H9 (cell line): Measurements from ENCODE around the gene STK32C. TPM values are rescaled to one million over a fixed set of nuclear protein-coding genes. Genes with fewer than 3 reads are reported as not detected.

Source experiments
- DNase-seq: peaks from one replicate; pipeline ENCODE4 v3.0.0-alpha.2; 2017
- H2AFZ ChIP-seq: one replicate; pipeline ENCODE4 v1.6.1; 2013; ENCODE audit warnings: mild to moderate bottlenecking, low read length, control low read depth, moderate library complexity
- H2AK5ac ChIP-seq: 2 replicates; pipeline ENCODE4 v1.6.1; 2013; ENCODE audit warnings: low read length, control low read depth, mixed read lengths; ENCODE audit not compliant: insufficient read length
- H2BK120ac ChIP-seq: one replicate; pipeline ENCODE4 v1.6.1; 2013; ENCODE audit warnings: low read depth, mild to moderate bottlenecking, low read length, control low read depth, inconsistent platforms; ENCODE audit not compliant: poor library complexity, severe bottlenecking
- H2BK12ac ChIP-seq: 2 replicates; pipeline ENCODE4 v1.6.1; 2013; ENCODE audit warnings: low read length, control low read depth, mixed read lengths, low read depth; ENCODE audit not compliant: insufficient read length
- H2BK15ac ChIP-seq: 2 replicates; pipeline ENCODE4 v1.6.1; 2013; ENCODE audit warnings: low read depth, low read length, control low read depth
- H2BK20ac ChIP-seq: one replicate; pipeline ENCODE4 v1.6.1; 2013; ENCODE audit warnings: low read depth, mild to moderate bottlenecking, low read length, control low read depth, inconsistent platforms; ENCODE audit not compliant: poor library complexity, severe bottlenecking
- H2BK5ac ChIP-seq: 2 replicates; pipeline ENCODE4 v1.6.1; 2013; ENCODE audit warnings: low read length, control low read depth, mixed read lengths; ENCODE audit not compliant: insufficient read length
- H3K14ac ChIP-seq: 2 replicates; pipeline ENCODE4 v1.6.1; 2013; ENCODE audit warnings: low read length, control low read depth; ENCODE audit not compliant: insufficient read depth
- H3K18ac ChIP-seq: 2 replicates; pipeline ENCODE4 v1.6.1; 2013; ENCODE audit warnings: low read depth, mild to moderate bottlenecking, mixed read lengths, low read length, control low read depth; ENCODE audit not compliant: insufficient read length
- H3K23ac ChIP-seq: 2 replicates; pipeline ENCODE4 v1.6.1; 2013; ENCODE audit warnings: low read length, control low read depth, mixed read lengths, low read depth; ENCODE audit not compliant: insufficient read length
- H3K23me2 ChIP-seq: 2 replicates; pipeline ENCODE4 v1.6.1; 2013; ENCODE audit warnings: low read depth, mild to moderate bottlenecking, mixed read lengths, low read length, control low read depth; ENCODE audit not compliant: insufficient read length, poor library complexity, severe bottlenecking
- H3K27ac ChIP-seq: 2 replicates; pipeline ENCODE4 v1.5.1; 2013; ENCODE audit warnings: low read length, control low read depth, mixed read lengths, low read depth; ENCODE audit not compliant: insufficient read length
- H3K27me3 ChIP-seq: 2 replicates; pipeline ENCODE4 v1.6.1; 2013; ENCODE audit warnings: low read length, control low read depth, inconsistent platforms; ENCODE audit not compliant: insufficient read depth
- H3K4ac ChIP-seq: 2 replicates; pipeline ENCODE4 v1.6.1; 2013; ENCODE audit warnings: low read depth, mild to moderate bottlenecking, control low read depth, inconsistent platforms, low read length, moderate library complexity
- H3K4me1 ChIP-seq: 2 replicates; pipeline ENCODE4 v1.6.1; 2013; ENCODE audit warnings: low read length, control low read depth, inconsistent platforms; ENCODE audit not compliant: insufficient read depth
- H3K4me2 ChIP-seq: 2 replicates; pipeline ENCODE4 v1.6.1; 2013; ENCODE audit warnings: low read length, control low read depth, mixed read lengths; ENCODE audit not compliant: insufficient read length, insufficient read depth
- H3K56ac ChIP-seq: 2 replicates; pipeline ENCODE4 v1.6.1; 2013; ENCODE audit warnings: low read depth, mild to moderate bottlenecking, mixed read lengths, low read length, control low read depth; ENCODE audit not compliant: insufficient read length
- H3K79me1 ChIP-seq: 2 replicates; pipeline ENCODE4 v1.6.1; 2013; ENCODE audit warnings: low read depth, mild to moderate bottlenecking, moderate library complexity, low read length, control low read depth, inconsistent platforms; ENCODE audit not compliant: insufficient read depth, poor library complexity, severe bottlenecking
- H3K79me2 ChIP-seq: 2 replicates; pipeline ENCODE4 v1.6.1; 2013; ENCODE audit warnings: low read length, control low read depth, inconsistent platforms; ENCODE audit not compliant: insufficient read depth
- H3K9ac ChIP-seq: 2 replicates; pipeline ENCODE4 v1.6.1; 2013; ENCODE audit warnings: low read length, control low read depth, mixed read lengths; ENCODE audit not compliant: insufficient read length; ENCODE audit errors: extremely low read depth
- H3K9me3 ChIP-seq: one replicate; pipeline ENCODE4 v1.6.1; 2013; ENCODE audit warnings: low read depth, low read length, inconsistent platforms; ENCODE audit not compliant: control insufficient read depth
- H3T11ph ChIP-seq: one replicate; pipeline ENCODE4 v1.6.1; 2013; ENCODE audit warnings: mild to moderate bottlenecking, low read length, control low read depth, inconsistent platforms
- H4K20me1 ChIP-seq: one replicate; pipeline ENCODE4 v1.6.1; 2013; ENCODE audit not compliant: control insufficient read depth, insufficient read length, insufficient read depth
- H4K5ac ChIP-seq: 2 replicates; pipeline ENCODE4 v1.6.1; 2013; ENCODE audit warnings: low read depth, mild to moderate bottlenecking, mixed read lengths, low read length, control low read depth; ENCODE audit not compliant: insufficient read length
- H4K8ac ChIP-seq: replicated peaks from 2 replicates; pipeline ENCODE4 v1.6.1; 2013; ENCODE audit warnings: low read length, control low read depth, mixed read lengths, low read depth; ENCODE audit not compliant: insufficient read length
- H4K91ac ChIP-seq: 2 replicates; pipeline ENCODE4 v1.6.1; 2013; ENCODE audit warnings: low read depth, mild to moderate bottlenecking, moderate library complexity, mixed read lengths, low read length, control low read depth; ENCODE audit not compliant: insufficient read length
- H3K27ac Mint-ChIP-seq, 3 experiments: 2 replicates in 2 of 3; 3 replicates in 1 of 3; pipeline ENCODE4 v1.8.0; 2020 to 2021; ENCODE audit warnings: mixed read lengths in 3 of 3, mild to moderate bottlenecking in 1 of 3, moderate library complexity in 1 of 3
- H3K27me3 Mint-ChIP-seq: 2 replicates; pipeline ENCODE4 v1.8.0; 2021; ENCODE audit warnings: low read depth, mild to moderate bottlenecking, moderate library complexity, mixed read lengths
- H3K36me3 Mint-ChIP-seq, 3 experiments: 2 replicates in 2 of 3; 3 replicates in 1 of 3; pipeline ENCODE4 v1.8.0; 2020 to 2021; ENCODE audit warnings: low read depth in 3 of 3, mixed read lengths in 3 of 3; ENCODE audit not compliant: insufficient read depth in 1 of 3
- H3K4me1 Mint-ChIP-seq, 2 experiments: 2 replicates each; pipeline ENCODE4 v1.8.0; 2020; ENCODE audit warnings: mixed read lengths in 2 of 2
- H3K4me3 Mint-ChIP-seq, 2 experiments: 2 replicates in 1 of 2; 3 replicates in 1 of 2; pipeline ENCODE4 v1.8.0; 2020 to 2021; ENCODE audit warnings: mild to moderate bottlenecking in 2 of 2, mixed read lengths in 2 of 2, moderate library complexity in 1 of 2
- H3K9me3 Mint-ChIP-seq, 2 experiments: 2 replicates in 1 of 2; 3 replicates in 1 of 2; pipeline ENCODE4 v1.8.0; 2020; ENCODE audit warnings: mild to moderate bottlenecking in 2 of 2, mixed read lengths in 2 of 2, moderate library complexity in 1 of 2
- CTCF ChIP-seq: fragments of 200-600 bp; sonication (generic); conservative IDR thresholded peaks from 3 replicates; pipeline ENCODE4 v1.8.0; 2021; ENCODE audit warnings: antibody characterized with exemption, mild to moderate bottlenecking
- WGBS: extraction: QIAGEN DNeasy Blood & Tissue Kit; methylation state at CpG from one replicate; pipeline ENCODE4 v1.1.7; 2013; ENCODE audit warnings: missing lambda C conversion rate, low lambda C conversion rate, mixed read lengths; ENCODE audit not compliant: insufficient read length; ENCODE audit errors: extremely low coverage; 5-methylcytosine and 5-hydroxymethylcytosine counted together
- total RNA-seq: library from RNA; stranded (reverse); gene quantifications from 2 replicates; pipeline ENCODE4 v1.2.1, GENCODE V29; 2021

The STK32C gene
- total RNA-seq, 1 experiment from 2014 or later, result 11.3 TPM

- H3K4me1 ChIP-seq, result no peaks in the 10 kb centered on the region
- no peak overlapping the region for H3K9ac ChIP-seq
- WGBS, result no CpG with 5 or more reads among the region's 11 CpGs
- H3K18ac ChIP-seq, result no peak overlapping the region
- no peaks in the 10 kb centered on the region for H3K9me3 ChIP-seq
- no peak overlapping the region for H3K4me2 ChIP-seq
- no peak overlapping the region for H2AK5ac ChIP-seq
- no peak overlapping the region for H2BK120ac ChIP-seq
- H3K23me2 ChIP-seq, result no peaks in the 10 kb centered on the region
- no peaks in the 10 kb centered on the region for H4K20me1 ChIP-seq
- Mint-ChIP-seq H3K4me1 (no peaks in the 10 kb centered on the region), H3K9me3 (no peaks in the 10 kb centered on the region), H3K27me3 (no peaks in the 10 kb centered on the region), H3K27ac (no peak overlapping the region), H3K4me3 (no peak overlapping the region), H3K36me3 (peaks cover 0 to 8% (median 7%) of the 10 kb centered on the region in 3 experiments; a peak in 2 of 7 replicates)
- H2BK15ac ChIP-seq, result no peak overlapping the region
- H3K27ac ChIP-seq, result no peak overlapping the region
- H4K5ac ChIP-seq, result no peak overlapping the region
- DNase-seq, result no peak
- H4K91ac ChIP-seq, result no peak overlapping the region
- no peak overlapping the region for H4K8ac ChIP-seq
- no peaks in the 10 kb centered on the region for H3K79me2 ChIP-seq
- no peak for TF ChIP-seq CTCF
- no peak overlapping the region for H3K56ac ChIP-seq
- no peak overlapping the region for H3T11ph ChIP-seq
- no peak overlapping the region for H2AFZ ChIP-seq
- H3K79me1 ChIP-seq, result no peaks in the 10 kb centered on the region
- H3K14ac ChIP-seq, result no peak overlapping the region
- no peak overlapping the region for H2BK5ac ChIP-seq
- H3K27me3 ChIP-seq, result no peaks in the 10 kb centered on the region
- H2BK12ac ChIP-seq, result no peak overlapping the region
- no peak overlapping the region for H3K4ac ChIP-seq
- no peak overlapping the region for H2BK20ac ChIP-seq
- no peak overlapping the region for H3K23ac ChIP-seq
These were observed 108.4 kb downstream of the STK32C start for GRCh38 chr10:132199268-132199853.
